ENCODE data around the gene CAMTA1.

Gene CAMTA1

DNA sequence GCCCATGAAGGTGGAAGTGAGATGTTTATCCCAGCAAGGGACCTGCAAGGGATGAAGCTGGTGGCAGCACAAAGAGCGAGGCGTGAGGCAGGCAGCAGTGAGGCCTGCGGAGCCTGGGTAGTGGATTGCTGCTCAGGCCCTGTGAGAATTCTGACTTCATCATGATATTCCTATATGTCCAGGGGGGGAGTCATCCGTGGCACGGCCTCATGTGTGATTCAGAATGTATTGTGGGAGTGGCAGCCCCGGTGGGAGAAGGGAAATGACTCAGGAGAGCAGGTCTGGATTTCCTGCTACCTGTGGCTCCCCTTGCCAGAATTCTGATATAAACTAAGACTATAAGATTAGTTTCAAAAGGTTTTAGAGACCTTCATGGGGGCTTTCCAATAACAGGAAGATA, 240.9 kb downstream of the CAMTA1 start:
- DNase-seq (ENCODE audit: low read depth in 2 of 3, low spot score in 2 of 3) = no peak

DNA sequence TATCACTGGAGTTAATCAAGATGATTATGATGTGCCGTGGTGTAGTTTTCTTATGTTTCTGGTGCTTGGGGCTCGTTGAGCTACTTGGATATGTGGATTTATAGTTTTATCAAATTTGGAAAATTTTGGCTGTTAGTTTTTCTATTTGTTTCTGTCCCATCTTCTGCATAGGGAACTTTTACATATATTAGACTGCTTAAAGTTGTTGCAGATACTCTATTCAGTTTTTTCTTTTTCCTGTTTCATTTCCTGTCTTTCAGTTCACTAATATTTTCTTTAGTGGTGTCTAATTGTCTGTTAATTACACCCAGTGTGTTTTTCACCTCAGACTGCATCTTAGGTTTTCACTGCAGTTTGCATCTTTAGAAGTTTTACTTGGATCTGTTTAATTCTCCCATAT, 247.7 kb downstream of the CAMTA1 start:
- no peak for DNase-seq (ENCODE audit: low read depth in 2 of 3, low spot score in 2 of 3)

DNA sequence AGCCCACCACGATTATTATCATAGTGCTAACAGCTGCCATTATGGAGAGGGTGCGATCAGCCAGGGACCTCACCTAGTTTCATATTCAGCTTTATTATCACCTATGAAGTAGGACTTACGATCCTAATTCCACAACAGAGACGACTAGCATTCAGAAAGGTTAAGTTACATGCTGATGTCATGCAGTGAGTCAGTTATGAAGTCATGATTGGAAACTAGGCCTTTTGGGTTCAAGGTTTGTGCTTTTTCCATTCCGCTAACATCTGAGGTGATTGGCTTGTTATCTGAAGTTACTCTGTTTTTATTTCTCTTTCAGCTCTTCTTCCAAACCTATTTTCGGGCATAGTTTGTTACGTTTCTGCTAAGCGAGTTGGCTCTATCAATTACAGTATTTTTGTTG, 251.1 kb downstream of the CAMTA1 start:
- DNase-seq (ENCODE audit: low read depth in 2 of 3, low spot score in 2 of 3) = no peak

DNA sequence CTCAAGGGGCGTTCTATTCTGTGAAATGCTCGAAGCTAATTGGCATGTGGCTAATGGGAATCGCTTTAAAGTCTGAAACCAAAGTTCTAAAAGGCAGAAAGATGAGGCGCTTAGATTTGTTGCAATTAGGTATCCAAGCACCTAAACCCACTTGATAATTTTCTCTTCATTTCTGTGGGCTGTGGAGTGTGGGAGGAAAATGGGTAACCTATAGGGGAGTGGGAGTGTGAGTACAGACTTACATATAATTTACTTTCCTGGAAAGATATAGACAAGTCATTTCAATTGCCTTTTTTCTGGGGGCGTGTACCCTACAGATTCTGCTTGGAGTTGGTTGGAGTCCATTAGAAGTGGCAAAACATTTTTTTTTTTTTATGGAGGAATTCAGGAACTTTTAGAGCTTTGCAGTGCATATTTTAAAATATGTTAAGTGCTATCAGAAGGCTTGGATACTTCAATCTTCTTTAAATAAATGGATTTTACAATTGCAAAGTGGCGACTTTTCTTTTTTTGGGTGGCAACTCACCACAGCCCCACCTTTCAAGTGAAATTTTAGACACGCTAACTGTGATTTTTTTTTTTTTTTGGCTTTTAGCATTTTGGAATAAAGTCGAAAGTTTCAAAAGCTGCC, 254.5 kb downstream of the CAMTA1 start:
- DNase-seq (ENCODE audit: low read depth in 2 of 3, low spot score in 2 of 3) = no peak

DNA sequence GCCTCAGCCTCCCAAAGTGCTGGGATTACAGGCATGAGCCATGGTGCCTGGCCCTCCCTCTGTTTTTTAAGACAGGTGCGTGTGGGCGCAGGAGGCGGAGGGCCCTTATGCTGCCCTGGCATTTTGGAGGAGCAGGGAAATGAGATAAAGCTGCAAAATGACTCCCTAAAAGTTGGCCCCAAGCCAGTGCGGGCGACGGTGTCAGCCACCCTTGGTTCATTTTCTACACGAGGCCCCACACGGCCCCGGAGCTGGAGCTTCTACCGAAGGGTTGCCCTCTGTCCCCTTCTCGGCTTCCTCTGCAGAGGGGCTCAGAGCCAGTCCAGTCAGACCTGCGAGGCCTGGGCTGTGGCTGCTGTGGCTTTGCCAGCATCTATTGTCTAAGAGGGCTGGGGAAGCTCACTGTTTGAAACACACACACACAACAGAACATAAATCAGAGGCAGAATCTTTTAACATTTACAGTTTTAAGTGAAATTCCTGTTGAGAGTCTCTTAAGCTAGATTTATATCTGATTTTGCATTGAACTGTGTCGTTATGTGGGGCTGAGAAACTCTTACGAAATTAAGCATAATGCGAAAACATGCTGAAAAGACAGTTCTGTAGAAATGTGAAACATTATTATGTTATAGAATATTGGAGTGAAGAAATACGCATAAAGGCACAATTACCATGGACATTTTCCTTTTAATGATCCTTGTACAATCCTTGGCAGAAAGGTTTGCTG, 255.9 kb downstream of the CAMTA1 start:
- DNase-seq (ENCODE audit: low read depth in 2 of 3, low spot score in 2 of 3) = no peak

DNA sequence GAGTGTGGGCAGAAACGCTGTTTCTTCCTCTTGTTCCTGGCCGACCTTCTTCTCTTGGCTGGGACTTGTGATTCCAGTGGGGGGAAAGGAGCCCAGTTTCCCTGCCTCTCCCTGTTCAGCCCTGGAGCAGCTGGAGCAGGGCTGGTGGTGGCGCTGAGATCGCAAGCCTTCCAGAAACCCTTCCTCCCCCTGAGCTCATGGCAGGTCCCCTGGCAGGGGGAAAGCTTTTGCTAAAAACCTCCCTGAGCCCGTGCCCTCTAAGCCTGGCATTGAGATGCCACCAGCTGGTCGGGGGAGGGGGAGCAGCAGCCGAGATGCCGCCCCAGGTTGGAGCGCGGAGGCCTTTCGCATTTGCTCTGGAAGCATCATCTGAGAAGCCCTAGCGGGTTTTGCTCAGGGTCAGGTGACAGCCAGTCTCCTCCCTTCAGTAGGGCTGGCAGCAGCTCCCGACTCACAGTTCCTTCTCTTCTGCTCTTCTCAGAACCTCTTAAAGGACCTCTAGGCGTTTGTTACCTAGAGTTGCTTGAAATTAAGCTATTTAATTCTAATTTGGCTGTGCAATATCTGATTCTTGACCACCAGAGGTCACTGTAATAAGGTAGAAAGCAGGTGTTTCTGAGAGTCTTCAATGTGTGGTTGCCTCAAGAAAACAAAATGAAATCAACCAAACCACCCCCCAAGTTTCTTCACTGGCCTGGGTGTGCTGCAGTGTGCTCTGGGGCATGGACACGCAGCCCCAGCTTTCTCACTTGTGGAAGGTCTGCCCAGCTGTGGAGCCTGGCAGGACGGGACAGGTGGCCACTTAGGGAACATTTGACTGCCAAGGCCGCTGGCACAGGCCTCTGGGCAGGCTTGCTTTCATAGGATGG, 257.3 kb downstream of the CAMTA1 start:
- no peak for DNase-seq (ENCODE audit: low read depth in 2 of 3, low spot score in 2 of 3)

DNA sequence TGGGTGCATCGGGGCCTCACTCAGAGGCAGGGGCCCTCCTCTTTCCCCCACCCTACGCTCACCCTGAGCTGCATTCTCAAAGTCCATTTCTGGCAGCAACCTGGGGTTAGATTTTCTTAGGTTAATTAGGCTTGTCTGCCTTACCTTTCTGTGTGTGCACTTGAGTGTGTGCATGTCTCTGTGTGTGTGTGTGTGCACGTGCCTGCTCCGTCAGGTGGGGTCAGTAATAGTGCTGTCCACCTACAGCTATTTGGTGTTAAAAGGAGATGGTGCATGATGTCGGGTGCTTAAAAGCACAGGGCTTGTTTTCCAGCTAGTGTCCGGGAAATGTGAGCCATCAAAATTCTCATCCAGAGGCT, 257.9 kb downstream of the CAMTA1 start:
- DNase-seq (ENCODE audit: low read depth in 2 of 3, low spot score in 2 of 3) = no peak

DNA sequence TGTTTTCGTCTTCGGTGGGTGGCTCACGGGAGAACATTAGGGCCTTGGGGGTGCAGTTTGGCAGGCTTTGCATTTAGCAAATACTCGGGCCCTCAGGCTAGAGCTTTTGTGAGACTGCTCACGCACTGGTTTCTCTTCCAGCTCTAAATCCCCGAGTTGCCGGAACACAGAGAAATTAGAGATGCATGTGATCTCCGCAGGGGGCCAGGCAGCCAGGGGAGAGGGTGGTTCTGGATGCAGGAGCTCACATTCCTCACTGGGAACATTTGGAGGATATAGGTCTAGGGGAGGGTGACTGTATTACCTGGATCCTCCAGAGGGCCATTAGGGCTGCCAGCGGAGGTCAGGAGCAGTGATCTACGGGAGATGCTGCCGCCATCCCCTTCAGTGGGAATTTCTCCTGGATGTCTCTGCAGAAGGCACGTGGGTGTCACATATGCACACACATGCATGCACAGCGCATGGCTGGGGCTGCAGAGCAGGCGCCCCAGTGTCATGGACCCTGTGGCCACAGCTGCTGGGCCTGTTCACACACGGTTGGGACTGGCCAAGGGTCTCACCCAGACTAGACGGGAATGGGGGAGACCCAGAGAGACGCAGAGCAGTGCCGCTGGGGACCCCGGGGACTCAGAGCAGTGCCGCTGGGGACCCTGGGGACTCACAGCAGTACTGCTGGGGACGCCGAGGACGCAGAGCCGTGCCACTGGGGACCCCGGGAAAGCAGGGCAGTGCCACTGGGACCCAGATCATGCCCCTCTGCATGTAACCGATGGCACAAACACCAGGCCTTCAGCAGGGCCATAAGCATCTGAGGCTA, 258.7 kb downstream of the CAMTA1 start:
- DNase-seq (ENCODE audit: low read depth in 2 of 3, low spot score in 2 of 3) = no peak

DNA sequence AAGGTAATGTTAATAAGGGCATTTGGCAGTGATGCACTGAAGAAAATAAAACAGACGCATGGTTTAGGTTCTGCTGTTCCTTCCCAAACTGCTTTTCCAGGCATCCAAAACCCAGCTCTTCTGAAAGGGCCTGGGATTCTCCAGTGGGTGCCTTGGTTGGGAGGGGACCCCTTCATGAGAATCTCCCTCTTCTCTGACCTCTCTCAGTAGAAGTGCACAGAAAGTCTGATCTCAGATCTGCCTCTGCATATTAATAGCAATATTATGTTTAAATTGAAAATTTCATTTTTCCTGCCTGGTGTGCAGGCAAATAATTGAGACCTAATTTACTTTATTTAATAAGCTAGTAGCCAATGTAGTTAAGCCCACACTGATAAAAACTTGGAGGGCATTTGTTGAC, 260.6 kb downstream of the CAMTA1 start:
- DNase-seq (ENCODE audit: low read depth in 2 of 3, low spot score in 2 of 3) = no peak

DNA sequence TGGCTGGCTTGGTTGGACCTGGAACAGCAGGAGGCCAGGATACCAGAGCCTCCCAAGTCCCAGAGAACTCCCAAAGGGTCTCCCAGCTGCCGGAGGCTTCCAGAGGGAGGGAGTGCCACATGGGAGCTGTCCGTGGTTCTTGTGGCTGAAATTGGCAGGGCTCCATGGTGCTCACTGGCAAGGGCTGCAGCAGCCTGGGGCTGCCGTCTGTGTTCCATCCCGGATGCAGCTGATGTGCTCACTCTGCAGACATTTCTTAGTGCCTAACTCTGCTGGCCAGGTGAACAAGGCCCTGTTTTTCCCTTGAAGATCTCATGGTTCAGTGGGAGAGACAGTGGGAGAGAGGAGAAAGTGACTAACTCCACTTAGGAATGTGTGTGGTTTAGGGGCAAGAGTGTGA, 261.1 kb downstream of the CAMTA1 start:
- DNase-seq (ENCODE audit: low read depth in 2 of 3, low spot score in 2 of 3) = no peak

DNA sequence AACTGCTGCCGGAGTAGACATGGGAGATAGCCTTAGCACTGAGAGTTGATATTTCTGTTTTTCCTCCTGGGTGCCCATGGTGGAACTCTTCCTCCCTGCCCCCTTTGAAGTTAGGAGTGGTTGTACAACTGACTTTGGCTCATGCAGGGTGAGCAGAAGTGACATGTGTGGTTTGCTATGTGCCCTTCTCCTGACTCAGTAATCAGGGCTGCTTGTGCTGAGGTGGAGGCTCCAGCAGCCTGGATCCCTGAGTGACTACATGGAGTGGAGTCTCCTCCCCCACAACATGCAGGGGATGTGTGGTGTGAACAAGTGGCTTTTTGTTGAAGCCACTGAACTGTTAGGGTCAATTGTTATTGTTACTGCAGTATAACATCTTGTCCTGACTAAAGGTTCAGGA, 261.6 kb downstream of the CAMTA1 start:
- DNase-seq (ENCODE audit: low read depth in 2 of 3, low spot score in 2 of 3) = no peak

DNA sequence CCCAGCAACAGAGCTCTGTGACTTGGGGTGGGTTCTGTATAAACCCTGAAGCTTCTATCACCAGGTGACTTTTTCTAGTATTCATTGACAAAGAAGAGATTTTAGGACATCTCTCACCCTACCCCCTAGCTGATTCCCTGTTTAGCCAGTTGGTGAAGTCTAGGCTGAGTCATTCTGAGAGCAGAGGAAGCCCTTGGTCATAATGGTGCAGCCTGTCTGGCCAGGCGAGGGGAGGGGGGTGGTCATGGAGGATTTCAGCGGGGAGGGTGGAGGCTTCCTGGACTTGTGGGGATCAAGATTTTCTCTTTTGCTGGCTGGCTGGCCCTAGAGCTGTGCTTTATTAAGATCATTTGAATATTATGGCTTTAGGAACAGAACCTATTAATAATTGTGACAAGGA, 262.6 kb downstream of the CAMTA1 start:
- DNase-seq (ENCODE audit: low read depth in 2 of 3, low spot score in 2 of 3) = no peak

DNA sequence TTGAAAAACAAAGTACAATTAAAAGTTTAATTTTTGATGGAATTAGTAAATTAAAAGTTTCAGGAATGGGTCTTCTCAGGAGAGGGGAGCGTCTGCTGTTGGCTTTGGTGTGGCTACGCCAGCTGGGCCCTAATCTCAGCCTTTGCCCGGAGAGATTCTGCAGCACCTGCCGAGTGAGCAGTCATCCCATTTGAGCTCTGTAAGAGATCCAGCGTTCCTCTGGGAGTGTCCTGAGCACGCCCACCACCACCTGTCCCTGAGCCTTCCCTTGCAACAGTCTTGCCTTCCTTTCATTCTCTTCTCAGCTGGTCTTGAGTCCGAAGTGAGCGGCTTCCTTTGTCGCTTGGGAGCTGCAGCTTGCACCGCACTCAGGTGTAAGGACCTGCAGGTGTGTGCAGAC, 263.1 kb downstream of the CAMTA1 start:
- no peak for DNase-seq (ENCODE audit: low read depth in 2 of 3, low spot score in 2 of 3)

DNA sequence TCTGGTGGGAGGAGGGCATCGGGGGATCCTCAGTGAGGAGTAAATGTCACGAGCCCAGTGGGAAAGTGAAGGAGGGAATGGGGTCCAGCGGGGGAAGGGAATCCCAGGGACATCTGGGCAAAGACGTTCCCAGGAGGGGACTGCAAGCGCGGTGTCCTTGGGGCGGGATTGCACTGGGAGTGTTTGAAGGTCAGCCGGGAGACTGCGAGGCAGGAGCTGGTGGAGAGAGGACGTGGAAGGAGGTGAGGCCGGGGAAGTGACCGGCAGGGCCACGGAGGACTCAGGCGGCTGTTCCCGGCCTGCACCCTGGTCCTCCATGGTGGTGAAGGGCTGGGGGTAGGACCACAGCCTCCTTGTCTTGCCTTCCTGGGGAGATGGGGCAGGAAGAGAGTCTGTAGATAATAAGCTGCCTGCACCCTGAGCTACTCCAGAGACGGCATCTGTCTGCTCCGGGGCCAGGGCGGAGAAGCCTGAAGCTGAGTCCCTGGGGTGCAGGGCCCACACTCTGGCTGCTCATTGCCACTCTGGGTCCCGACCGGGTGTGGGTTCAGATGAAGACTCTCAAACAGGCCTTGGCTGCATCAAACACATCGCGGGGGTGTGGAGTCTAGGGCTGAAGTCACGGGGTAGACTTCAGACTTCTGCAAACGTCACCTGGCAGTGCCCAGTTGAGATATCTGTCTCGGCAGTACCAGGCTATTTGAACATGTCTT, 264.8 kb downstream of the CAMTA1 start:
- DNase-seq (ENCODE audit: low read depth in 2 of 3, low spot score in 2 of 3) = no peak

DNA sequence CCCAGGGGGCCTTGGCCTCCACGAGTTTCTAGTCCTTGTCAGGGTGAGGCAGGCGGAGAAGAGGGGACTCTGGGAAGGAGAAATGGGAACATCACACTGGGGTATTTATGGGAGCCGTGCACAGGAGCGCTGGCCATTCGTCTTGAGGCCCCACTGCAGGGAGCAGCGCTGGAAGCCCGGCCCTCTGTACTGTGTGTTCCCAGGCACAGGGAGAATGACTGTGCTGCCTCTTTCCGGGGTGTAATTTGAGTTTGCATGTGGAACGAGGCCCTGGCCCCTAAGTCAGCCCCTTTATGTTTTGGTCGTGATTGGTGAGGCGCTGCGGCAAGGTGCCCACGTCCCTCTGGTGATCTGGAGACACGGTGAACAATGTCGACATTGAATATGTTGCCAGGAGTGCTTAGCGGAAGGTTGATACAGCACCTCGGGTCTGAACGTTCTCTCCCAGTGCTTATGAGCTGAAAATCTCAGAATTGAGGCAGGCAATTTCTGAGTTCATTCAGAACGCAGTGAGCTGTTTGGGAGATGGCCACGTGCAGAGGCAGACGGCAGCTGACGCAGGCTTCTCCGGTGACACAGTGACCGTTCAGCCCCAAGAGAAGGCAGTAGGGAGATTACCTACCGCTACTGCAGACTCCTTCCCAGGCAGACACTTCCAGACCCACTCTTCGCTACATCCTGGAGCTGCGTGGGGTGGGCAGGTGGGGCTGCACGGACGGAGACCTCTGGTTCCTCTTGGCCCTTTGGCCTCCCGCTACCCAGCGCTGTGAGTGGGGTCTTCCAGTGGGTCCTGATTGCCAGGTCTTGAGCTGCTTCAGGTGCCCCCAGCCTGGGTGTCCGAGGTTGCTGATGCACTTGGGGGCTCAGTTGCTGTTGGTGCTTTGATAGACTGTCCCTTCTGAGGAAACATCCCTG, 265.8 kb downstream of the CAMTA1 start:
- no peak for DNase-seq (ENCODE audit: low read depth in 2 of 3, low spot score in 2 of 3)

DNA sequence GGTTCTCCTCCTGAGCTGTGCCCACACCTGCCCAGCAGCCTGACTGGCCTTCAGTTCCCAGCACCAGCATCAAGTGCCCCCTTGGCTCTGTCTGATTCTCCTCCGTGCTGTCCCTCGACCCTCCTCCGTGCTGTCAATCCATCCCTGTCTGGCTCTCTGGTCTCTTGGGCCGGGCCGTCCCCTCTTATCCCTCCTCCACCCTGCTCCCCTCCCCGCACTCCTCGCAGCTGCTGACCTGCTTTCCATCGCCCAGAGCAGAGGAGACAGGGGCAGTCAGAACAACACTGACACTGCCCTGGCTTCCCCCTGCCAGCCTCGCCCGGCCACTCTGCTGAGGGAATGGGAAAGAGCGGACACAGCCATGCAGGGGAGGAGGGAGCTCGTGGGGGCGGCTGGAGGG, 267.4 kb downstream of the CAMTA1 start:
- no peak for DNase-seq (ENCODE audit: low read depth in 2 of 3, low spot score in 2 of 3)

DNA sequence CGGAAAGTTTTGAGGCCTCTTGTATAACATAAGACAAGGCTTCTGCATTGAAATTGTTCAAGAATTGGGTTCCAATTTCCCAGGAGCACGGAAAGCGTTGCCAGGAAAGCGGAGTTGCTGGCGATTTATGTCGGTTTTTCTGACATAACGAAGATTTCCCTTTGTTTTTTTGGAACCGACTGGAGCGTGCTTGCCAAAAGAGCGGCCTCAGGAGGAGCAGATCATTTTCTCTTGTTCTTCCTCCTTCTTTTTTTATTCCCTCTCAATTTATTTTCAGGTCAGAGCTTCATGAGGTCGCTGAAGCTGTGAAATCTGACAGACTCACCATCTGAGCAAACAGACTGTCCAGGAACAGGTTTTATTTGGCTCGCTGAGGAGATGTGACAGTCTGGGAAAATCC, 275.5 kb downstream of the CAMTA1 start:
- no peak for DNase-seq (ENCODE audit: low read depth in 2 of 3, low spot score in 2 of 3)

DNA sequence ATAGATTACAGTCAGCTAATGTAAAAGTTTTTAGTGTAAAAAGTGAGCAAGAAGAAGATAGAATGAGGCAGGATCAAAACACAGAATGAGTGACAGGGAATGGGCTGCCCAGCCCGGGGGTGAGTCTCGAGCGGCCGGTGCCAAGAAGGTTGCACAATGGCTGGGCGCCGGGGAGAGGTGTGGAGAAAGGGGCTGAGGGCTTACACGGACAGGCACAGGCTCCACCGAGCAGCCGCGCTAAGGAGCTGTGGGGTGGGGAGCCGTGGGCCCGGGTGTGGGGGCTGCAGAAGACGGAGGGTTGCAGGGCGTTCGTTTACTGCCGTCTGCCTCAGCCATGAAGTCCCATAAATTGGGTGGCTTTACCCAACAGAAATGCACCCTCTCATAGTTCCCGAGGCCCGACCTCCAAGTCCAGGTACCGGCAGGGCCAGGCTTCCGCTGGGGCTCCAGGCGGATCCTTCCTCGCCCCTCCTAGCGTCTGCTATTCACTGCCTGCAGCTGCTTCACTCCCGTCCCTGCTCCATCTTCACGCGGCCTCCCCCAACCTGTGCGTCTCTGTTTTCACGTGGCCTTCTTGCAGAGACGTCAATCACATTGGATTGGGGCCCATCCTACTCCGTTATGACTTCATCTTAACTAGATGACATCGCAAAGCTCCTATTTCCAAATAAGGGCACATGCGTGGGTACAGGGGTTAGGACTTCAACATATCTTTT, 277.2 kb downstream of the CAMTA1 start:
- no peak for DNase-seq (ENCODE audit: low read depth in 2 of 3, low spot score in 2 of 3)

DNA sequence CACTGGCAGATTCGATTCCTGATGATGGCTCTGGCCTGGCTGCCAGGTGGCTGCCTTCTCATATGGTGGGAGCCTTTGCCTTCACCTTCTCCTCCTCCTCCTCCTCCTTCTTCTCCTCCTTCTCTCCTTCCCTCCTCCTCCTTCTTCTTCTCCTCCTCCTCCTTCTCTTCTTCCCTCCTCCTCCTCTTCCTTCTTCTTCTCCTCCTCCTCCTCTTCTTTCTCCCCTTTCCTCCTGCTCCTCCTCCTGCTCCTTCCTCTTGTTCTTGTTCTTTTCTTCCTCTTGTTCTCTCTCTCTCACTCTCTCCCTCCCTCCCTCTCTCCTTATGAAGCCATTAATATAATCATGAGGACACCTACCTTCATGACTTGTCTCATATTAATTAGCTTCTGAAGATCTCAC, 278.7 kb downstream of the CAMTA1 start:
- no peak for DNase-seq (ENCODE audit: low read depth in 2 of 3, low spot score in 2 of 3)
